HG03378 (cell line): ENCODE data around the gene EXOSC10.
"Not testable (repeated sequence)": the region's sequence is repeated elsewhere in the genome, so short reads cannot be mapped to it uniquely, and the experiment has no call there.

Experiments used
- ATAC-seq: cut with Tn5 transposase; IDR thresholded peaks from one replicate; pipeline ENCODE4 v1.9.1; 2021; ENCODE audit warnings: mild to moderate bottlenecking, moderate library complexity; ENCODE audit not compliant: unreplicated experiment

The EXOSC10 gene

GRCh38 chr1:11109047-11109760 lies 9.5 kb upstream of the EXOSC10 start:
- no peak for ATAC-seq

GRCh38 chr1:11107599-11107998 lies 7.9 kb upstream of the EXOSC10 start:
- ATAC-seq, result no peak

GRCh38 chr1:11105586-11105985 lies 5.9 kb upstream of the EXOSC10 start:
- no peak for ATAC-seq

- no peak for ATAC-seq
Observed at GRCh38 chr1:11101347-11101746, 1.7 kb upstream of the EXOSC10 start.

GRCh38 chr1:11100806-11101205 lies 1.1 kb upstream of the EXOSC10 start:
- not testable (repeated sequence) for ATAC-seq

- ATAC-seq, result no peak
Observed at GRCh38 chr1:11100149-11100493, 452 bp upstream of the EXOSC10 start.

- no peak for ATAC-seq
Observed at GRCh38 chr1:11098931-11099309, 749 bp downstream of the EXOSC10 start.

GRCh38 chr1:11083784-11084183 lies 15.9 kb downstream of the EXOSC10 start:
- not testable (repeated sequence) for ATAC-seq

GRCh38 chr1:11080931-11081330 lies 18.7 kb downstream of the EXOSC10 start:
- ATAC-seq, result no peak

- no peak for ATAC-seq
Observed at GRCh38 chr1:11078631-11079030, 21.0 kb downstream of the EXOSC10 start.

- not testable (repeated sequence) for ATAC-seq
Observed at GRCh38 chr1:11073398-11073797, 26.3 kb downstream of the EXOSC10 start.

- no peak for ATAC-seq
Observed at GRCh38 chr1:11072216-11072917, 27.3 kb downstream of the EXOSC10 start.

GRCh38 chr1:11071463-11072215 lies 28.0 kb downstream of the EXOSC10 start:
- ATAC-seq, result no peak

GRCh38 chr1:11070876-11071275 lies 28.8 kb downstream of the EXOSC10 start:
- ATAC-seq, result no peak

- ATAC-seq, result no peak
Observed at GRCh38 chr1:11068600-11069473, 30.8 kb downstream of the EXOSC10 start.

GRCh38 chr1:11067716-11068599 lies 31.7 kb downstream of the EXOSC10 start:
- no peak for ATAC-seq

- ATAC-seq, result no peak
Observed at GRCh38 chr1:11065796-11066195, 33.9 kb downstream of the EXOSC10 start.

- ATAC-seq, result no peak
Observed at GRCh38 chr1:11064942-11065341, 34.7 kb downstream of the EXOSC10 start.

GRCh38 chr1:11063937-11064537 lies 35.6 kb downstream of the EXOSC10 start:
- not testable (repeated sequence) for ATAC-seq
